Fibroblast of the aortic adventitia (primary cell): ENCODE results near the gene ATXN7. TPM values are rescaled to one million over a fixed set of nuclear protein-coding genes. Genes with fewer than 3 reads are reported as not detected.

ENCODE experiments used
- DNase-seq: peaks from one replicate; pipeline ENCODE4 v3.0.0-alpha.2; 2010; ENCODE audit warnings: low read depth
- H3K4me3 ChIP-seq: 2 replicates; pipeline ENCODE4 v1.5.1; 2011; ENCODE audit warnings: low read depth, mild to moderate bottlenecking, control low read depth, low read length, moderate library complexity
- total RNA-seq: library from RNA; depleted of rRNA; stranded (reverse); fragments of >200 nt; gene quantifications from 2 replicates; pipeline ENCODE4 v1.2.3, GENCODE V29; 2012; ENCODE audit warnings: low replicate concordance
- TF ChIP-seq, protein P1 (sequence below): IDR thresholded peaks from 2 replicates; pipeline ENCODE4 v1.5.1; 2011; ENCODE audit warnings: mild to moderate bottlenecking, low read length, control low read depth, inconsistent platforms; ENCODE audit not compliant: insufficient read depth

ATXN7 gene
- total RNA-seq, 1 donor = 21.0 TPM

- TF ChIP-seq, protein P1, sequence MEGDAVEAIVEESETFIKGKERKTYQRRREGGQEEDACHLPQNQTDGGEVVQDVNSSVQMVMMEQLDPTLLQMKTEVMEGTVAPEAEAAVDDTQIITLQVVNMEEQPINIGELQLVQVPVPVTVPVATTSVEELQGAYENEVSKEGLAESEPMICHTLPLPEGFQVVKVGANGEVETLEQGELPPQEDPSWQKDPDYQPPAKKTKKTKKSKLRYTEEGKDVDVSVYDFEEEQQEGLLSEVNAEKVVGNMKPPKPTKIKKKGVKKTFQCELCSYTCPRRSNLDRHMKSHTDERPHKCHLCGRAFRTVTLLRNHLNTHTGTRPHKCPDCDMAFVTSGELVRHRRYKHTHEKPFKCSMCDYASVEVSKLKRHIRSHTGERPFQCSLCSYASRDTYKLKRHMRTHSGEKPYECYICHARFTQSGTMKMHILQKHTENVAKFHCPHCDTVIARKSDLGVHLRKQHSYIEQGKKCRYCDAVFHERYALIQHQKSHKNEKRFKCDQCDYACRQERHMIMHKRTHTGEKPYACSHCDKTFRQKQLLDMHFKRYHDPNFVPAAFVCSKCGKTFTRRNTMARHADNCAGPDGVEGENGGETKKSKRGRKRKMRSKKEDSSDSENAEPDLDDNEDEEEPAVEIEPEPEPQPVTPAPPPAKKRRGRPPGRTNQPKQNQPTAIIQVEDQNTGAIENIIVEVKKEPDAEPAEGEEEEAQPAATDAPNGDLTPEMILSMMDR = no peak
- H3K4me3 ChIP-seq = no peak overlapping the region
- DNase-seq = no peak
Observed at GRCh38 chr3:63920001-63920400, 56.3 kb downstream of the ATXN7 start.

DNA sequence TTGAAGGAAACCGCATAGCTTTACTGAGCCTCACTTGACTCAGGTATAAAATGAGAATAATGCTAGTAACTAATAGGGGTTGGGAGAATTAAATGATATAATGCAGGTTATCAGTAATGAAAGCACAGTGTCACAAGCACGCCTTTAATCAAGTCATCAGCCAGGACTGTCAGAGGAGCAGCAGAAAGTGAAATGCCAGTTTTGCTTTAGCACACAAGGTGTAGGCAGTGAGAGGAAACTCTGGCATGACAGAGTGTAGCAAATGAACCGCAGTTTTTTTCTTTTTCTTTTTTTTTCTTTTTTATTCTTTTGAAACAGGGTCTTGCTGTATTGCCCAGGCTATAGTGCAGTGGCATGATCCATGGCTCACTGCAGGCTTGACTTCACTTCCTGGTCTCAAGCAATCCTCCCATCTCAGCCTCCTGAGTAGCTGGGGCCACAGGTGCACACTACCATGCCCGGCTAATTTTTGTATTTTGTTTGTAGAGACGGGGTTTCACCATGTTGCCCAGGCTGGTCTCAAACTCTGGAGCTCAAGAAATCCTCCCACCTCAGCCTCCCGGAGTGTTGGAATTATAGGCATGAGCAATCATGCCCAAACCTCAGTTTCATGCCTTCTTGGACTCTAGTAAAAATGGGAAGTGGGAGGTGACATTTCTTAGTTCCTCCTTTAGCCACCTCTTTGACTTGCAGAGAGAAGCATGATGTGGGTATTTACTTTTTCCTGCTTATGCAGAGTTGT, 58.2 kb downstream of the ATXN7 start:
- TF ChIP-seq, protein P1 = no peak
- H3K4me3 ChIP-seq = no peak overlapping the region
- DNase-seq = no peak

GRCh38 chr3:63922491-63923199, 59.0 kb downstream of the ATXN7 start:
- no peak overlapping the region for H3K4me3 ChIP-seq
- no peak for DNase-seq
- TF ChIP-seq, protein P1 = no peak

DNA sequence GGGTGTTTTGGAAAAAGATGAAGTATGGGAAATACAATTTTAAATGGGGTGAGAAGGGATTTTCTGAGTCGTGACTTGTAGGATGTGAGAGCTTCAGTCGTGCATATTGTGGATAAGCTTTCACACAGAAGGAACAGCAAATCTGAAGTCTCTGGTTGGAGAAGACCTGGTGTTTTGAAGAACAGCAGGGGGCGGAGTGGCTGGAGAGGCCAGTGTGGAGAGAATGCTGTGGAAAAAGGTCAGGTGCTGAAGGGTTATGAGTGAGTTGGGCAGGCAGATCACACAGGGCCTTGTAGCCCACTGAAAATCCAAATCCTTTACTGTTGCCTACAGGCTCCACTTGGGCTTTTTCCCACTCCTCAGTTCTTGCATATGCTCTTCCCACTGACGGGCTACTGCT, 62.6 kb downstream of the ATXN7 start:
- DNase-seq = no peak
- no peak overlapping the region for H3K4me3 ChIP-seq
- TF ChIP-seq, protein P1 = no peak

- no peak overlapping the region for H3K4me3 ChIP-seq
- TF ChIP-seq, protein P1 = no peak
- DNase-seq = no peak
Observed at GRCh38 chr3:63927422-63928280, 64.0 kb downstream of the ATXN7 start.

GRCh38 chr3:63931290-63931689, 67.6 kb downstream of the ATXN7 start:
- TF ChIP-seq, protein P1 = no peak
- no peak for DNase-seq
- no peak overlapping the region for H3K4me3 ChIP-seq
